ENCODE data around the gene MYADM. TPM values are rescaled to one million over a fixed set of nuclear protein-coding genes. Genes with fewer than 3 reads are reported as not detected.

The MYADM gene
- total and polyA plus RNA-seq, 2 of the 13 experiments (the other 11 are each of a cell fraction or from before 2014, with no cell fraction given), result 19.9 to 38.1 TPM

GRCh38 chr19:53884256-53884655 lies 16.6 kb downstream of the MYADM start (continued):
- TF ChIP-seq ZBTB10 (CRISPR knock-in tag; IDR thresholded peaks at IDR 0.05; ENCODE audit: borderline replicate concordance) (no peak), DMAP1 (CRISPR knock-in tag; IDR thresholded peaks at IDR 0.05) (no peak), SKIL (CRISPR knock-in tag; IDR thresholded peaks at IDR 0.05; ENCODE audit: borderline replicate concordance) (no peak), TAF1 (CRISPR knock-in tag; IDR thresholded peaks at IDR 0.05) (no peak), THAP8 (CRISPR knock-in tag; IDR thresholded peaks at IDR 0.05; ENCODE audit: borderline replicate concordance) (no peak), ZNF382 (CRISPR knock-in tag; IDR thresholded peaks at IDR 0.05; ENCODE audit: borderline replicate concordance) (no peak), ZNF570 (CRISPR knock-in tag; IDR thresholded peaks at IDR 0.05; ENCODE audit: borderline replicate concordance) (no peak), TMF1 (CRISPR knock-in tag; IDR thresholded peaks at IDR 0.05; ENCODE audit: low read depth) (no peak)

Measured in HepG2 (cell line).